Mesothelial cell of epicardium (in vitro differentiated cells): ENCODE results near the gene NAT14. TPM values are rescaled to one million over a fixed set of nuclear protein-coding genes. Genes with fewer than 3 reads are reported as not detected.

Experiments
- DNase-seq, 2 experiments: peaks; one replicate each; pipeline ENCODE4 v3.0.0; 2021; ENCODE audit warnings: low spot score in 2 of 2; ENCODE audit not compliant: unreplicated experiment in 2 of 2
- H3K27ac Mint-ChIP-seq: 2 replicates; pipeline ENCODE4 v1.8.0; 2021; ENCODE audit warnings: mixed read lengths
- H3K27me3 Mint-ChIP-seq: 2 replicates; pipeline ENCODE4 v1.8.0; 2021; ENCODE audit warnings: low read depth, mixed read lengths
- H3K36me3 Mint-ChIP-seq: 2 replicates; pipeline ENCODE4 v1.8.0; 2021; ENCODE audit warnings: mixed read lengths
- H3K4me1 Mint-ChIP-seq: 2 replicates; pipeline ENCODE4 v1.8.0; 2021; ENCODE audit warnings: mixed read lengths
- H3K4me3 Mint-ChIP-seq: 2 replicates; pipeline ENCODE4 v1.8.0; 2021; ENCODE audit warnings: mild to moderate bottlenecking, moderate library complexity, mixed read lengths
- H3K9me3 Mint-ChIP-seq: 2 replicates; pipeline ENCODE4 v1.8.0; 2021; ENCODE audit warnings: mixed read lengths
- total RNA-seq: library from RNA; stranded (reverse); gene quantifications from 3 replicates; pipeline ENCODE4 v1.2.1, GENCODE V29; 2021
- TF ChIP-seq, protein P1 (sequence below): fragments of 200-600 bp; sonication (generic); IDR thresholded peaks from one replicate; pipeline ENCODE4 v1.5.0; 2021; ENCODE audit warnings: antibody characterized with exemption; ENCODE audit not compliant: unreplicated experiment

NAT14 gene, protein sequence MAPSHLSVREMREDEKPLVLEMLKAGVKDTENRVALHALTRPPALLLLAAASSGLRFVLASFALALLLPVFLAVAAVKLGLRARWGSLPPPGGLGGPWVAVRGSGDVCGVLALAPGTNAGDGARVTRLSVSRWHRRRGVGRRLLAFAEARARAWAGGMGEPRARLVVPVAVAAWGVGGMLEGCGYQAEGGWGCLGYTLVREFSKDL
- 52.6 to 54.4 TPM (median 53.1 TPM) in 3 replicates for total RNA-seq

DNA sequence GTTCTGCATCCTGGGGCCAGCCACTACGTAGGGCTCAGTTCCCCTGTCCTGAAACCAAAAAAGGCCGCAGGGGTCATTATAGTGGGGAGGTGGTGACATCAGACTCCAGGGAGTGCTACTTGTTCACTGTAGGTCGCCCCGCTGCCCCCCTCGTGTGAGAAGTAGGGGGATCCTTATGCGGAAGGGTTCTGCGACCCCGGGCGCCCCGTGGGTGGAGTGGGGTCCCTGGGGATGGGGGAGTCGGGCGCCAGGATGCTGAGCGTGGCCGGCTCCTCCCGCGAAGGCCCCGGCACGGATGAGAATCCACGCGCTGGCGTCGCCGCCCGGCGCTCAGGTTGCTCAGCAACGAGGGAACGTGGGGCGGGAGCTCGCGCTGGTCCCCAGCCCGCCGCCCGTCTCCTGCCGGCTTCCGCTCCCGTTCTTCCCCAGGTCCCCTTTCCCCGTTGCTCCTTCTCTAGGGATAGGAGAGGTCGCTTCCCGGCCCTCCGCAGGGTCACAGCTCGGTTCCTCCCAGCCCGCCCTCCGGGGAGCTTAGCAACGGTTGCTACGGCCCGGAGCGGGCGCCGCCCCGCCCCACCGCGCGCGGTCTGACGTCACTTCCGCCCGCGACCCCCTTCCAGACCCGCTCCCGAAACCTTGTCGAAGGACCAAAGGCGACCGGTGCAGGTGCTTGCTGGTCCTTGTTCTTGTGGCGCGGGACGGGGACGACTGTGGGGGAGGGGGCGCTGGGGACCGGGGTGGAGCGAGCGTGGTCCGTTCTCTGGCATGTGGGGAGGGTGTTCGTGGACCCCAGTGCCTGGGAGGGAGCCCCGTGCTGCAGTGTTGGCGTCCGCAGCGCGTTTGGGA, at the start of gene NAT14:
TSS of gene NAT14 (plus strand) at position 596 of the 846 bp plus-strand sequence. CDS start 521 bp downstream, outside the sequence.
- TF ChIP-seq, protein P1, sequence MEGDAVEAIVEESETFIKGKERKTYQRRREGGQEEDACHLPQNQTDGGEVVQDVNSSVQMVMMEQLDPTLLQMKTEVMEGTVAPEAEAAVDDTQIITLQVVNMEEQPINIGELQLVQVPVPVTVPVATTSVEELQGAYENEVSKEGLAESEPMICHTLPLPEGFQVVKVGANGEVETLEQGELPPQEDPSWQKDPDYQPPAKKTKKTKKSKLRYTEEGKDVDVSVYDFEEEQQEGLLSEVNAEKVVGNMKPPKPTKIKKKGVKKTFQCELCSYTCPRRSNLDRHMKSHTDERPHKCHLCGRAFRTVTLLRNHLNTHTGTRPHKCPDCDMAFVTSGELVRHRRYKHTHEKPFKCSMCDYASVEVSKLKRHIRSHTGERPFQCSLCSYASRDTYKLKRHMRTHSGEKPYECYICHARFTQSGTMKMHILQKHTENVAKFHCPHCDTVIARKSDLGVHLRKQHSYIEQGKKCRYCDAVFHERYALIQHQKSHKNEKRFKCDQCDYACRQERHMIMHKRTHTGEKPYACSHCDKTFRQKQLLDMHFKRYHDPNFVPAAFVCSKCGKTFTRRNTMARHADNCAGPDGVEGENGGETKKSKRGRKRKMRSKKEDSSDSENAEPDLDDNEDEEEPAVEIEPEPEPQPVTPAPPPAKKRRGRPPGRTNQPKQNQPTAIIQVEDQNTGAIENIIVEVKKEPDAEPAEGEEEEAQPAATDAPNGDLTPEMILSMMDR = no peak
- peak; percentile 64 to 86 for DNase-seq
- peaks cover 21% of the 10 kb centered on the region for H3K4me1 Mint-ChIP-seq
- H3K4me3 Mint-ChIP-seq = peak within 1 kb of the TSS; percentile 80
- no peaks in the 10 kb centered on the region for H3K9me3 Mint-ChIP-seq
- no peaks in the 10 kb centered on the region for H3K27me3 Mint-ChIP-seq
- H3K27ac Mint-ChIP-seq = peak within 1 kb of the TSS; percentile 80
- no peaks in the 10 kb centered on the region for H3K36me3 Mint-ChIP-seq

DNA sequence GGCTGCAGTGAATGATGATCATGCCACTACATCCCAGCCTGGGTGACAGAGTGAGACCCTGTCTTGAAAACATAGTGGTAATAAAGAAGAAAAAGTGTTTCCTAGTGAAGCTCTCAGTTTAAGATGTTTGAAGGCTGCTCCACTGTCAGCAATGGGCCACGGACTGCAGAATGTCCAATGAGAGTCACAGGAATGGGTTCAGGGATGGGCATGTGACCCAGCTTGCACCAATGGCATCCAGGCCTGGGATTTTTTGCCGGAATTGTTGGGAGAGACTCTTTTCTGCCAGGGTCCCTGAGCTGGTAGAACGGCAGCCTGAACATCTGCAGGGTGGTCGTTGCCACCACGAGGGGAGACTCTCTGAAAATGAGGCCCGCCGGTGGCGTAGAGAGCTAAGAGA, 48.1 kb upstream of the NAT14 start:
- peaks cover 13% of the 10 kb centered on the region for H3K4me1 Mint-ChIP-seq
- no peak overlapping the region for H3K27ac Mint-ChIP-seq
- no peak overlapping the region for H3K4me3 Mint-ChIP-seq
- peaks cover 51% of the 10 kb centered on the region for H3K27me3 Mint-ChIP-seq
- no peaks in the 10 kb centered on the region for H3K9me3 Mint-ChIP-seq
- H3K36me3 Mint-ChIP-seq = no peaks in the 10 kb centered on the region
- TF ChIP-seq, protein P1 = no peak
- DNase-seq = no peak

DNA sequence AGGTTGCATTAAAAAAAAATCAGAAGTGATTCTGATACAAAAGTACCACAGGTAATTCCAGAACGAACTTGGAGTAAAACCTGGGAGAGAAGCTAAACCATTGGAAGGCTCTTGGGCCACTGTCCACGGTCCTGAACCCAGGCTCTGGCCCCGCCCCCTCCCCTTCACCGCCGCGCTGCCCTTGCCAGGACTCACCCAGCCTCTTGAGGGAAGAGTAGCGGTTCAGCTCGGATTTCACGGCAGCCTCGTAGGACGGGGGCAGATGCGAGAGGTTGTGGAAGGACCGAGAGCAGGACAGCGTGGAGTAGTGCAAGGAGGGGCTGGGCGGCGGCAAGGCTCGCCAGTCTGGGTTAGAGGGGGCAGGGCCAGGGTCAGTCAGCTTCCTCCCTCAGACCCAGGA, 47.6 kb upstream of the NAT14 start:
- peaks cover 53% of the 10 kb centered on the region for H3K27me3 Mint-ChIP-seq
- no peak overlapping the region for H3K27ac Mint-ChIP-seq
- peaks cover 13% of the 10 kb centered on the region for H3K4me1 Mint-ChIP-seq
- H3K9me3 Mint-ChIP-seq = no peaks in the 10 kb centered on the region
- no peak overlapping the region for H3K4me3 Mint-ChIP-seq
- DNase-seq = peak in 1 of 2 experiments; percentile 83
- TF ChIP-seq, protein P1 = no peak
- H3K36me3 Mint-ChIP-seq = no peaks in the 10 kb centered on the region

DNA sequence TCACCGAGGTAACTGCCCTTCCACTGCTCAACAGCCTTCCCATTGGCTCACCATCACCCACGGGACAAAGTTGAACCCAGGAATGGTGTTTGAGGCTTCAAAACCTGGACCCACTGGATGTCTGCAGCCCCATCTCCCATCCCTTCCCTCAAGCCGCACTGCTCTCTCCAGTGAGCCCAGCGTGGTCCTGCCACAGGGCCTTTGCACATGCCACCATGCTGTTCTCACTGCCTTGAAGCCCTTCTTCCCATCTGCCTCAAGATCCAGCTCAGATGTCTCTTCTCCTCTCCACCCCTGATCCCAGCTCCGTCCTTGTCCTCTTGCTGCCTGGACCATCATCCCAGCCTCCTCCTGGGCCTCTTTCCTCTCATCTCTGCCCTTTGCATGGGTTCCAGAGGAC, 45.9 kb upstream of the NAT14 start:
- Mint-ChIP-seq H3K36me3 (no peaks in the 10 kb centered on the region), H3K4me3 (no peak overlapping the region), H3K9me3 (no peaks in the 10 kb centered on the region), H3K27me3 (peaks cover 68% of the 10 kb centered on the region), H3K4me1 (peaks cover 16% of the 10 kb centered on the region), H3K27ac (no peak overlapping the region)
- TF ChIP-seq, protein P1 = no peak
- no peak for DNase-seq

DNA sequence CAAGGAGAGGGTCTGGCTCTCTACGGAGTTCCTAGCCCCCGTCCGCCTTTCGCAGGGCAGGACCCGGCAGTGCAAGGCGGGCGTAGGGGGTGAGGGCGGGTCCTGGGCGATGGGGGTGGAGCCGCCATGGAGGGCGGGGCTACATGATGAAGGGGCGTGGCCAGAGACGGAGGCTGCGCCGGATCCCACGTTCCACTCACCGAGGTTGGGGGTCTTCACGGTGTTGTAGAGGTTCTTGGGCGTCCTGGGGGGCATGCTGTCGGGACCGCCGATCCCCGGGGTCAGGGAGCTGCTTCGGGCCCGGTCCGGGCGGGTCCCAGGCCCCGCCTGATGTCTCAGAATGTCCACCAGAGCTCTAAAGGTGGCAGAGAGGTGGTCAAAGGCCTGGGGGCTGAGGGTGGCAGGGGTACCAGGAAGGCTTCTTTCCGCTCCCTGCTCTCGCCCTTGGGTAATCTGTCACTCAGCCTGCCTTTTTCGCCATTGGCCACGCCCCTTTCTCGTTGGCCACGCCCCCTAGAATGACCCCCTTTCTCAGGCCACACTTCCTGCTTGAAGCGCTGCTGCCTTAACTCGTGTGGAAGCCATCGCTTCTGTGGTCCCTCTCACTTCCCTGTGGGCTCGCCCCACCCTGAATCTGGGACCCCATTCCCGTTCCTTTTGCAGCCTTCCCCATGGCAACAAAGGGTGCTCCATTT, 44.4 kb upstream of the NAT14 start:
- Mint-ChIP-seq H3K4me1 (peaks cover 16% of the 10 kb centered on the region), H3K27me3 (peaks cover 83% of the 10 kb centered on the region), H3K27ac (no peak overlapping the region), H3K36me3 (no peaks in the 10 kb centered on the region), H3K4me3 (no peak overlapping the region), H3K9me3 (no peaks in the 10 kb centered on the region)
- no peak for DNase-seq
- TF ChIP-seq, protein P1 = no peak
